K562 (cell line): ENCODE data around the gene UCHL5. TPM values are rescaled to one million over a fixed set of nuclear protein-coding genes. Genes with fewer than 3 reads are reported as not detected.

Experiments
- ATAC-seq: fragments of 200-7000 bp; cut with Tn5 transposase; 3 replicates; pipeline ENCODE4 v1.9.1; 2020; ENCODE audit warnings: moderate library complexity
- BruUV-seq: library from RNA; stranded (reverse); fragments of 400-500 nt; replicated peaks from 2 replicates; lab custom pipeline; 2021; lab: Mats Ljungman, UMichigan
- CTCF ChIA-PET: fragments of 300-600 bp; formaldehyde crosslinking; extraction: SDS; loops from one replicate; lab custom pipeline; 2021; ENCODE audit warnings: low intra/inter-chr PET ratio; lab: Yijun Ruan, JAX
- POLR2A ChIA-PET: fragments of 300-600, 350-650 bp; sonication (Branson Sonifier 250); formaldehyde crosslinking; extraction: SDS; loops from one replicate; lab custom pipeline; 2021; ENCODE audit warnings: antibody characterized with exemption, inconsistent platforms; lab: Yijun Ruan, JAX
- DNase-seq, 4 experiments: peaks; one replicate each; pipeline versions ENCODE4 v3.0.0 to v3.0.0-alpha.2; 2011 to 2018; ENCODE audit warnings: low spot score in 3 of 4, mixed read lengths in 3 of 4; ENCODE audit errors: extremely low read depth in 1 of 4
- FAIRE-seq: peaks from 2 replicates; lab custom pipeline; 2011; peaks lifted over from hg19 to GRCh38; lab: Jason Lieb, UNC
- H2AFZ ChIP-seq: 2 replicates; pipeline ENCODE4 v1.6.0; 2011; ENCODE audit warnings: low read depth, low read length, control low read depth, inconsistent platforms
- H3K27ac ChIP-seq: fragments of 200-600 bp; 3 replicates; pipeline ENCODE4 v1.8.0; 2011; ENCODE audit warnings: low read depth, mild to moderate bottlenecking, control low read depth, inconsistent platforms, low read length, moderate library complexity, mixed read lengths; ENCODE audit errors: extremely low read depth
- H3K27me3 ChIP-seq, 2 experiments: fragments of 300-600 bp in 1 of 2; 2 replicates in 1 of 2; 3 replicates in 1 of 2; pipeline versions ENCODE4 v1.6.0 to v1.8.0; 2011; ENCODE audit warnings: inconsistent platforms in 2 of 2, low read length in 2 of 2, mild to moderate bottlenecking in 1 of 2, mixed read lengths in 1 of 2, moderate library complexity in 1 of 2; ENCODE audit not compliant: control insufficient read depth in 2 of 2, insufficient read depth in 2 of 2
- H3K36me3 ChIP-seq: fragments of 300-600 bp; 3 replicates; pipeline ENCODE4 v1.8.0; 2011; ENCODE audit warnings: mild to moderate bottlenecking, low read length, inconsistent platforms; ENCODE audit not compliant: control insufficient read depth, insufficient read depth
- H3K4me1 ChIP-seq, 2 experiments: fragments of 200-600 bp in 1 of 2; replicated peaks in 1 of 2; 2 replicates in 1 of 2; 3 replicates in 1 of 2; pipeline versions ENCODE4 v1.5.1 to v1.8.0; 2011; ENCODE audit warnings: inconsistent platforms in 2 of 2, low read length in 2 of 2, mild to moderate bottlenecking in 1 of 2, mixed read lengths in 1 of 2, moderate library complexity in 1 of 2; ENCODE audit not compliant: control insufficient read depth in 2 of 2, insufficient read depth in 2 of 2
- H3K4me2 ChIP-seq: 2 replicates; pipeline ENCODE4 v1.6.1; 2011; ENCODE audit warnings: low read length, control low read depth, inconsistent platforms, mixed read lengths; ENCODE audit not compliant: insufficient read depth
- H3K4me3 ChIP-seq: fragments of 200-600 bp; sonication (generic), shearing (Covaris generic); 2 replicates; pipeline ENCODE4 v1.5.1; 2016; ENCODE audit warnings: control low read depth, inconsistent platforms
- H3K79me2 ChIP-seq: fragments of 200-600 bp; 3 replicates; pipeline ENCODE4 v1.8.0; 2011; ENCODE audit warnings: low read length, inconsistent platforms; ENCODE audit not compliant: control insufficient read depth, insufficient read depth
- H3K9ac ChIP-seq, 2 experiments: 2 replicates each; pipeline versions ENCODE4 v1.6.0 to v1.6.1; 2011; ENCODE audit warnings: low read depth in 2 of 2, low read length in 2 of 2, control low read depth in 1 of 2, inconsistent platforms in 1 of 2, mild to moderate bottlenecking in 1 of 2, mixed read lengths in 1 of 2; ENCODE audit not compliant: insufficient read depth in 1 of 2
- H3K9me1 ChIP-seq: one replicate; pipeline ENCODE4 v1.6.0; 2011; ENCODE audit warnings: inconsistent platforms, mild to moderate bottlenecking, low read length, moderate library complexity; ENCODE audit not compliant: control insufficient read depth, insufficient read depth
- H3K9me3 ChIP-seq: replicated peaks from 2 replicates; pipeline ENCODE4 v1.5.1; 2011; ENCODE audit warnings: low read depth, low read length, inconsistent platforms; ENCODE audit not compliant: control insufficient read depth, insufficient read depth
- H4K20me1 ChIP-seq: replicated peaks from 2 replicates; pipeline ENCODE4 v1.6.1; 2011; ENCODE audit warnings: low read length, inconsistent platforms, mixed read lengths; ENCODE audit not compliant: control insufficient read depth, insufficient read depth
- CBFB ChIP-seq: sonication (generic); formaldehyde crosslinking; IDR thresholded peaks from 2 replicates; pipeline ENCODE4 v1.4.0; 2020; ENCODE audit warnings: mild to moderate bottlenecking, missing genetic modification reagents
- GABPB2 ChIP-seq: fragments of 250-450 bp; sonication (Bioruptor Pico); conservative IDR thresholded peaks from 2 replicates; pipeline ENCODE4 v1.5.1; 2021; ENCODE audit warnings: mild to moderate bottlenecking
- GTF2E2 ChIP-seq: fragments of 200-800 bp; sonication (Bioruptor generic); IDR thresholded peaks from 2 replicates; pipeline ENCODE4 v1.6.1; 2016; ENCODE audit warnings: missing genetic modification characterization, missing compliant biosample characterization
- HEY1 ChIP-seq: fragments of 250-450 bp; sonication (Bioruptor Pico); IDR thresholded peaks from 2 replicates; pipeline ENCODE4 v1.5.0; 2020; ENCODE audit warnings: mild to moderate bottlenecking, moderate library complexity, borderline replicate concordance
- KHSRP ChIP-seq: fragments of 450-650 bp; IDR thresholded peaks from 2 replicates; pipeline ENCODE4 v1.6.1; 2017
- NR1H2 ChIP-seq: sonication (generic); formaldehyde crosslinking; IDR thresholded peaks from 2 replicates; pipeline ENCODE4 v1.4.0; 2020; ENCODE audit warnings: mild to moderate bottlenecking, missing genetic modification reagents
- POLR2H ChIP-seq: IDR thresholded peaks from 2 replicates; pipeline ENCODE4 v1.6.1; 2016; ENCODE audit warnings: missing genetic modification characterization, low read depth, mild to moderate bottlenecking, control low read depth, missing compliant biosample characterization, moderate library complexity
- RBM25 ChIP-seq: fragments of 200-400 bp; formaldehyde crosslinking; IDR thresholded peaks from 2 replicates; pipeline ENCODE4 v1.6.1; 2018; ENCODE audit warnings: low read length, low read depth, moderate library complexity; ENCODE audit not compliant: severe bottlenecking
- RERE ChIP-seq: sonication (generic); formaldehyde crosslinking; IDR thresholded peaks from 2 replicates; pipeline ENCODE4 v1.8.0; 2023; ENCODE audit warnings: missing genetic modification reagents, mild to moderate bottlenecking, borderline replicate concordance
- TEAD4 ChIP-seq, 2 experiments: sonication (generic) in 1 of 2; formaldehyde crosslinking in 1 of 2; IDR thresholded peaks; 2 replicates each; pipeline versions ENCODE4 v1.6.1 to v1.8.0; 2012 to 2022; ENCODE audit warnings: borderline replicate concordance in 1 of 2, inconsistent platforms in 1 of 2, low read length in 1 of 2, mild to moderate bottlenecking in 1 of 2, missing genetic modification reagents in 1 of 2
- THAP7 ChIP-seq: fragments of 250-450 bp; sonication (Bioruptor Pico); IDR thresholded peaks from 2 replicates; pipeline ENCODE4 v1.5.0; 2021
- ZFPM2 ChIP-seq: fragments of 250-450 bp; sonication (Bioruptor Pico); IDR thresholded peaks from 2 replicates; pipeline ENCODE4 v1.5.1; 2022; ENCODE audit warnings: mild to moderate bottlenecking
- ZHX1 ChIP-seq: fragments of 150-350 bp; conservative IDR thresholded peaks from 2 replicates; pipeline ENCODE4 v1.6.1; 2014; ENCODE audit warnings: low read length
- ZNF124 ChIP-seq: sonication (generic); formaldehyde crosslinking; IDR thresholded peaks from 2 replicates; pipeline ENCODE4 v1.8.1; 2022; ENCODE audit warnings: missing genetic modification reagents
- ZNF780A ChIP-seq: fragments of 250-450 bp; sonication (Bioruptor Pico); IDR thresholded peaks from 2 replicates; pipeline ENCODE4 v1.5.0; 2021; ENCODE audit warnings: mild to moderate bottlenecking
- WGBS: fragments of 100-300 bp; shearing (Covaris generic); methylation state at CpG from one replicate; pipeline ENCODE4 v1.1.6; 2016; ENCODE audit warnings: low coverage, mixed read lengths; ENCODE audit not compliant: insufficient coverage; ENCODE audit errors: missing lambda C conversion rate; 5-methylcytosine and 5-hydroxymethylcytosine counted together
- in situ Hi-C: fragments of 300-500 bp; cut with MboI; formaldehyde crosslinking; loops from 4 replicates; pipeline ENCODE4 v1.15.0; 2018; ENCODE audit warnings: inconsistent platforms, mixed read lengths
- intact Hi-C: fragments of 100-400 bp; cut with micrococcal nuclease; formaldehyde crosslinking; loops from 2 replicates; pipeline ENCODE4 v1.14.2; 2022
- polyA plus RNA-seq, 8 experiments: library from polyadenylated mRNA; depleted of rRNA in 4 of 8; stranded (reverse) in 5 of 8; unstranded in 3 of 8; fragments of >200 nt; fragmentation: Nextera tagmentation in 2 of 8; fragmentation: Illumina TruSeq in 1 of 8; extraction: Ambion mirVana in 2 of 8; extraction: Trizol in 1 of 8; gene quantifications; 2 replicates each; pipeline versions ENCODE4 v1.2.1 to v1.2.3, GENCODE V29; 2011 to 2014; ENCODE audit warnings: inconsistent platforms in 1 of 8, missing spikeins in 1 of 8
- total RNA-seq, 7 experiments: library from RNA; depleted of rRNA in 6 of 7; stranded (reverse); fragments of >200 nt in 6 of 7; fragmentation: Illumina TruSeq in 2 of 7; extraction: Trizol in 2 of 7; gene quantifications; 2 replicates each; pipeline versions ENCODE4 v1.2.1 to v1.2.3, GENCODE V29; 2011 to 2021; ENCODE audit warnings: low replicate concordance in 1 of 7

UCHL5 gene
- total and polyA plus RNA-seq, 9 of the 15 experiments (the other 6 are each of a cell fraction or from before 2014, with no cell fraction given), result 61.0 to 206 (median 122) TPM

- FAIRE-seq, result no peak
These were observed 78.3 kb downstream of the UCHL5 start for GRCh38 chr1:192980856-192981255.

More at GRCh38 chr1:192980856-192981255, 78.3 kb downstream of the UCHL5 start:
- Histone ChIP-seq H3K4me1 (peaks cover 0 to 39% of the 10 kb centered on the region in 2 experiments; a peak in 3 of 5 replicates), H3K27me3 (no peaks in the 10 kb centered on the region; a peak in 1 of 5 replicates), H3K4me3 (no peak overlapping the region), H2AFZ (no peak overlapping the region), H4K20me1 (no peaks in the 10 kb centered on the region), H3K27ac (no peak overlapping the region), H3K9me1 (no peaks in the 10 kb centered on the region), H3K9me3 (no peaks in the 10 kb centered on the region), H3K4me2 (no peak overlapping the region), H3K9ac (no peak overlapping the region), H3K79me2 (no peaks in the 10 kb centered on the region), H3K36me3 (no peaks in the 10 kb centered on the region)
- ChIA-PET POLR2A (interaction anchor here (0.7 kb wide), 2 partner anchors 29 to 41 kb away, joined by 3 read pairs; no protein-coding TSS in a partner anchor), CTCF (no interaction called here)
- BruUV-seq, result no TSS peak
- TF ChIP-seq POLR2H (tag) (no peak), HEY1 (CRISPR knock-in tag) (no peak), ZFPM2 (no peak), ZHX1 (no peak), TEAD4 (IDR thresholded peaks at IDR 0.05; ENCODE audit: low read length) (no peak), TEAD4 (CRISPR knock-in tag; IDR thresholded peaks at IDR 0.05; ENCODE audit: borderline replicate concordance) (no peak), NR1H2 (CRISPR knock-in tag) (no peak), THAP7 (CRISPR knock-in tag) (no peak), KHSRP (no peak), RERE (CRISPR knock-in tag) (no peak), ZNF780A (no peak), RBM25 (no peak), GTF2E2 (tag) (no peak), GABPB2 (CRISPR knock-in tag) (no peak), ZNF124 (CRISPR knock-in tag) (no peak), CBFB (CRISPR knock-in tag) (no peak)
- intact Hi-C loops, result no loop called here
- DNase-seq, result no peak
- in situ Hi-C loops, result no loop called here
- no peak for ATAC-seq
- WGBS, result 32% methylated on average over 1 of the region's 1 CpG
